ENCODE results near the gene GRID1.

The GRID1 gene

DNA sequence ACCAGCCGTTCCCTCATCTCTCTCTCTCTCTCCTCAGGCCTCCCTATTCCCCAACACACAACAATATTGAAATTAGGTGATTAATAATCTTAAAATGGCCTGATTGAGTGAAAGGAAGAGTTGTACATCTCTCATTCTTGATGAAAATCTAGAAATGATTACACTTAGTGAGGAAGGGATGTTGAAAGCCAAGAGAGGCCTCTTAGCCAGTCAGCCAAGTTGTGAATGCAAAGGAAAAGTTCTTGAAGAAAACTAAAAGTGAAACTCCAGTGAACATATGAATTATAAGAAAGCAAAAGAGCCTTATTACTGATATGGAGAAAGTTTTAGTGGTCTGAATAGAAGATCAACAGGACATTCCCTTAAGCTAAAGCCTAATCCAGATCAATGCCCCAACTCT, 695.1 kb downstream of the GRID1 start:
- DNase-seq = no peak

DNA sequence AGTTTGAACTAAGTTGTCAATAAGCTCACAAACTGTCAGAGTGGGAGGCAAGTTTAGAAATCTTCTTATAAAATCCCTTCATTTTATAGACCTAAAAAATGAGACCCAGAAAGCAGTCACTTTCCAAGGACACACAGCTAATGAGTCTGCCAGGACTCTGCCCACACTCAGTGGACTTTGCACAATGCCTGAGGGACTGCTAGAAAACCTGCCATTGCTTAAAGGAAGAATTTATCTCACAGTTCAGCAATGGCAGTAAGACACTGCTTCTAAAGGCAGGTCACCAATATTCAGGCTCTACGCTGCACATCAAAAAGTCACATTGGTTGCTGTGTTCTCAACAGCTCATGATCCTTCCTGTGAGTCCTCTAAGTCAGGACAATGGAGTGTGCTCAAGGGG, 698.1 kb downstream of the GRID1 start:
- no peak for DNase-seq

DNA sequence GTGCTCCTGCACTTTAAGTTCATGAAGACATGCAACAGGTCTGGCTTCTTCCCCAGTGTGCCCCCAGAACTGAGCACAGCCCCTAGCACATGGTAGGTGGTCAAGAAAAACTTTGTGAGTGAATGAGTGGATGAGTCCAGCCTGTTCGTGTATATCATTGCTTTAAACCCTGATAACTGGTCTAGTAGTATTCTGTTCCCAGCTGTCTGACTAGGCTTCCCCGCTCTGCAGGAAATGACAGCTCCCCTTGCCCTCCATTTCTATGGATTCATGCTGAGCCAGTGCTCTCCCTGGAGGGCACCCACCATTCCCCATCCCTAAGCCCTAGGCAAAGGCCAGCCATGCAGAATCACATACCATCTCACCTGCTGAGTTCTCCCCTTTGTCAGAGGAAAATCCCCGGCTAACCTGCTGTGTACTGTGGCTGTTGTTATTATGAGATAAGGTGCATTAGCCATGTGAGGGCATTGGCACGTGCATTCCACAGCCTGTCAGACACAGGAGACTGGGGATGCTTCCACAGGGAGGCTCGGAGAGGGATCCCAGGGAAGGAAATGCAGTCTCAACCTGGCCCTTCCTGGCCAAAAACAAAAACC, 698.9 kb downstream of the GRID1 start:
- DNase-seq = no peak

DNA sequence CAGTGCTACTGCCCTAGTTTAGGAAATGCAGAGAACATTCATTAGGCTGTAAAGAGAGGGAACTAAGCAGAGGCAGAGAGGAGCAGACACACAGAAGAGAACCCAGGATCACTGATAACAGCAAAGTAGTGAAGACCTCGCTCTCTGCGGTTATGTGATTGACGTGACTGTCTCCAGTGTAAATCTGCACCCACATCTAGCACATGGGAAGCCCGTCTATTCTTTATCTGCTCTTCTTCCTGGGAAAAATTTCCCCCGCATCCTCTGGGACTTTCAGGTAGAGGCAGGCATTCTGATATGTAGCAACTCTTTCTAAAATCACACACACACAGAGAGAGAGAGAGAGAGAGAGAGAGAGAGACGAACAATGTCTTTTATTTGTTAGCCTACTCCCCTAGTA, 699.6 kb downstream of the GRID1 start:
- DNase-seq = no peak

DNA sequence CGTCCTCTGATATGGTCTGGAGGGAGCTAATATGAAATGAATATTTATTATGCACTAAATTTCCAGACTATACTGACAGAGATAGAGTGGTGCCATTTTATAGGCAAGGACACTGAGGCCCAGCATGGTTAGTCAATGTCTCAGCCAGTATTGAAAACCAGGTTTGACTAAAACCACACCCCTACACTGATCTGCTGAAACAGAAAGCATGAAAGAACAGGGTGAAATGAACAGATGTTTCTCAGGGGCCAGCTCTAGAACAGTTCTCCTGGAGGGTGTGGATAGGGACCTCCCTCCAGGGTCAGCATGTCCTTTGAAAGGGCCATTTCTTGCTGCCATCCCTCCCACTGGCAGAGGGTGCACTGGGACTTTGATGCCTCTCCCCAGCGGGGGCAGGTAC, 700.5 kb downstream of the GRID1 start:
- DNase-seq = no peak

DNA sequence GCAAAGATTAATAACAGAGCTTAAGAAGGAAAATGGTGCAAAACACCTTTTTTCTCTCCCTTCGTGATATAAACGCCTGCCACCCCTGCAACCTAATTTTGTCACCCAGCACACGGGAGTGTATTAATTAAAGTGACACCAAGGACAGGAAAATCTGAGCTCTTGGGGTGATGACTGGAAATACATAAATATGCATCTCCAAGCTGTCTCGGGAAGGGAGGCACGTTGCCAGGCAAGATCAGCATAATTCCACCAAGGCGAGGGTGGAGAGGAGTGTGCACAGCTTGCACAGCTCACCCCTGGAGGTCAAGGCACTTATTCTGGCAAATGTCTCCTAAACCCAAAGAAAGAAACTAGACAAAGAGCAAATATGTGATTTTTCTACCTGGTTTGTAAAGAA, 700.9 kb downstream of the GRID1 start:
- DNase-seq = peak in 1 of 58 donors; percentile 22

DNA sequence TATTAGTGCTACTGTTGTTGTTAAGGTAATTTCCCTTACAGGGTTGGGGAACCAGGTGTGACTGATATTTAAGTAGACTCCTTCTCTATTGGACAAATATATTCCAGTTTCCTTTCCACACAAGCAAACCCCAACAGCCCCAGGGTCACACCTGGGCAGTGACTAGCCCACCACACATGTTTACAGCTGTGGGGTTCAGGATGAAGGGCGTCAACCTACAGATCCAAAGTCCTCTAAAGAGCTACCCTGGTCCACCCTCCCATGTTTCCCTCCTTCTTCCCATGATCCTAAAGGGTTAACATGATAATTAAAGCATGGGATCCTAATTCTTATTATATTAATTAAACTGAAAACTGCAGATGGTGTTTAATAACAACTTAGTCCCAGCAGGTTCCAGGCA, 701.5 kb downstream of the GRID1 start:
- no peak for DNase-seq

DNA sequence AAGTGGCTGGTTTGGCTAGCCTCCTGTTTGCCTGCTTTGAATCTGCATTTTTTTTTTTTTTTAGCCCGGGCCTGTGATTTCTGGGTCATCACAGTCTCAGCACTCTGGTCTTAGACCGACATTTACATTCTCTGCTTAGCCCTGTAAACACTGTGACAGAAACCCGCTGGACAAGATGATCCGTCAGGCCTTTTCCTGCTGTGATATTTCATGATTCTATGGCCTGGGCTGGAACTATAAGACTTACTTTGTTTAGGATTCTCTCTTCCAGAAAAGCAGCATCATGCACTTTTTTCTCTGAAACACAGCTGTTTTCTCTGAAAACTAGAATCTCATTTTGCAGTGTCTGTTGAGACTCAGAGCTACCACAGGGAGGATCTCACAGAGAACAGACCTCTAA, 705.5 kb downstream of the GRID1 start:
- DNase-seq = no peak

DNA sequence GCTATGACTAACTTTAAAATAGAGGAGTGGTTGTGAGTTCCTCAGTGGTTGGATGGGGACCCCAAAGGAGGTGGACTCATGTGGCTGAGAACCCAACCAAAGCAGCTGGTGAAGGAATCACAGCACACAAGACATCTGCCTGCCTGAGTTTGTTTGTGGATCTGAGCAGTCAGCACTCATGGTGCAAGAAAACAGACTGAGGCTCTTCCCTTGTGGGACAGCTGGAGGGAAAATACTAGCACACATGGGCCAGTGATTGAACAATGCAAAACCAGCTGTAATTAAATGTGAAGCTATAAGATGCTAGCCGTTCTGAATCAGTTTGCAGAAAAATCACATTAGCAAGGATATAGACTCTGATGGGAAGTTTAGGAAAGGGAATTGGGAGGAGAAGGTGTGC, 707.3 kb downstream of the GRID1 start:
- DNase-seq = no peak

DNA sequence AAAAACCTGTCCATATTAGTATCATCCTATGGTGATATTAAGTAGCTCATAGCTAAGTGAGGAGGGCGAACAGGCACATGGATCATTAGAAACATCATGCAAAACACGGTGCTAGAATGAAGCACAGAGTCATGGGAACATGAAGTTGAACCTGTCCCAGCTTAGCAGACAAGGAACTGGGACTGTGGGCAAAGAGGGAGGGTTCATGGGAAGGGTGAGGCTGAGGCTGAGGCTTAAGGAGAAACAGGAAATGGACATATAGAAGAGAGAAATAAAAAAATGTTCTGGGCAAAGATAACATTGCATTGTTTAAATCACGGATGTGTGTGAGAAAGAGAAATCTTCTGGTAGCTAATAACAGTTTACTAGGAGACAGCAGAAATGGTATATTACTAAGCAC, 708.1 kb downstream of the GRID1 start:
- DNase-seq = no peak

DNA sequence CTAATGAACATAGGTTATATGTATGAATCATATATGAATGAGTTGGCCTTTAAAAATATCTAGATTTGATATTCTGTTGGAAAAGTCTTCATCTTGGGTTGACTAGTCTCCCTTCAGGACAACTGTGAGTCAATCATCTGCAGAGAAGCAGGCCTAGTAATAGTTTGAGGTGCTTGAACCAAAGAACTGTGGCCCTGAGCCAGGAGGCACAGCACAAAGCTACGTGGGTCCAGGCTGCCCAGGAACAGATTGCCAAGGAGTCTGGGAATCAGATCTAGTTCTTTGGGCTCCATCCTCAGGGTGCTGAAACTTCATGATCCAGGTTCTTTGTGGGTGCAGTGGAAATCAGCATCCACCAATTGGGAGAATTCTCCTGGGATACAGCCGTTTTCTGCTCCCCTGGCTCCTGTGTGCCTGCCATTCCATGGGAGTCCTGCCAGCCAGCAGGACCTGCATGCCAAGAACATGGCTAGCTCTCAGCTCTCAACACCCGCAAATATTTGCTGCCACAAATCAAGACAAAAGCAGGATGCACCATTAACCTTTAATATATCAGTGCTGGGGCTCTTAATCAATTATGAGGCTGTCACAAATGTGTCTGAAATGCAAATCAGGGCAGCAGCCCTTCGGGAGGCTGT, 709.0 kb downstream of the GRID1 start:
- DNase-seq = no peak

DNA sequence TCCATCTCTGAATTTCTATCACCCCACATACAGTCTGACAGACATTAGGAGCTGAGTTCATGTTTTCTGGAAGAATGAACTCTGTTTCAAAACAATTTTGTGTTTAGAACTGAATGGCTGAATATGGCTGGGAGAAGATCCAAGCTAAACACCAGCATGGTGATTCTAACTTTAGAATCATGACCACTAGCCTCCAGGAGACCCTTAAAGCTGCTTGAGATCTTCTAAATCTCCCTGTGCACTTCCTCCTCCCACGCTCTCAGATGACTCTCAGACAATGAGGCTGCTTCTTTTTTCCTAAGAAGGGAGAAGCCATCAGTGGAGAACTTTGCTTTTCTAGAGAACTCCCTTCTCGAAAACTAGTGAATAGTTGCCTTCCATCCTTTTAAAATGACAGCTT, 711.2 kb downstream of the GRID1 start:
- no peak for DNase-seq

DNA sequence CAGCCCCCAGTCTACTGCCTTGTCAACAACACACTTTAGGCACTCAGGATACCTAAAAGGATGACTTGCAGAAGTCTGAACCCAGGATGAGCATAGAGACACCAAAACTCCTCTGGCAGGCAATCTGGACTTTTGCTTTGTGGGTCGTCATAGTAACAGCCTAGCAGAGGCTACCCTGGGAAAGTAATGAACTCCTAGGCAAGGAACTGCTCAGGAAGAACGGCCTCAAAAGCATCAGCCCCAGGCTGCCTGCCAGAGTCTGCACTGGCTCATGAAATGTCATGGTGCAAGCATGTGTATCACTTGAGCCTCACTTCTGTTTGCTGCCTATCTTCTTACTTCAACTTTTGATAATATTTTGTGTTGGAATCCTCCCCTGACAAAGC, 715.1 kb downstream of the GRID1 start:
- DNase-seq = peak in 2 of 58 donors; percentile 7 to 9

DNA sequence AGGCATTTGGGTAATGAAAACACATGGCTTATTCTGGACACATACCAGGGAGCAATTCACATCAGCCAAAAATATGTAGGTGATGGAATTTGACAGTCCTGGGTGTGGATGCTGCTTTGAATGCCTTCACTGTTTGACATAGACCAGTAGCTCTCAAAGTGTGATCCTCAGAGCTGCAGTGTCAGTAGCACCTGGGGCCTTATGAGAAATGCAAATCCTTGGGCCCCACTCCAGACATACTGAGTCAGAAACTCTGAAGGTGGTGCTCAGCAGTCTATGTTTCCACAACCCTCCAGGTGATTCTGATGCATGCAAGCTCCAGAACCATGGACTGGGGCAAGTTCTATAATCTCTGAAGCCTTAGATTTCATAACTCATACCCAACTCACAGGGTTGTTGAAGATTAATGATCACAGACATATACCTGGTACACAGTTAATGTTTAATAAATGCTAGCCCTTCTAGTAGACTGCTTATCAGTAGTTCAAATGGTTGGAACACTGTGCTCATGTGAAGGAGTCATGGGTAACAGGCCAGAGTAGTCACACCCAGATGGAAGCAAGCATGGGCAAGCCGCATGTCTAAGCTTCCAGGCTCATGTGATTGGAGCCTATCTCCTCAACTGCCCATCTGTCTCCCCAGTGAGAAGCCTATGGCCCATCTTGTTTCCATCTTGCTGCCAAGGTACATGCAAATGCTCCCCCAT, 715.7 kb downstream of the GRID1 start:
- DNase-seq = no peak

DNA sequence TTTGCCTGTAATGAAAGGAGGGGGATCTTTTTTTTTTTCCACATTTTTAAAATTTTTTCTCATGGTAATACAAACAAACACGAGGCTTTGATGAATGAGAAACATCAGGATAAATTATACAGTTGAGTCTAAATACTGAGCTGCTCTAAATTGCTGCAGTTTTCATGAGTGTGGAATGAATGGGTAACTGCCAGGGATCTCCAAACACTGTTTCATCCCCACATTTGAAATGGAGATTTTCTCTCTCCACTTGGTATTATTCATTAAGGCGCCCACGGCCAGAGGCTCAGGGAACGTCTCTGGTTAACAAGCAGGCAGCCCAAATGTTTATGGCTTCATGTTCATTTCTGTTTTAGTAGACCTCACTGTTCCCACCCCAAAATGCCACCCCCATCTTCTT, 717.1 kb downstream of the GRID1 start:
- DNase-seq = peak in 4 of 58 donors; percentile 18 to 39 (median 30)

DNA sequence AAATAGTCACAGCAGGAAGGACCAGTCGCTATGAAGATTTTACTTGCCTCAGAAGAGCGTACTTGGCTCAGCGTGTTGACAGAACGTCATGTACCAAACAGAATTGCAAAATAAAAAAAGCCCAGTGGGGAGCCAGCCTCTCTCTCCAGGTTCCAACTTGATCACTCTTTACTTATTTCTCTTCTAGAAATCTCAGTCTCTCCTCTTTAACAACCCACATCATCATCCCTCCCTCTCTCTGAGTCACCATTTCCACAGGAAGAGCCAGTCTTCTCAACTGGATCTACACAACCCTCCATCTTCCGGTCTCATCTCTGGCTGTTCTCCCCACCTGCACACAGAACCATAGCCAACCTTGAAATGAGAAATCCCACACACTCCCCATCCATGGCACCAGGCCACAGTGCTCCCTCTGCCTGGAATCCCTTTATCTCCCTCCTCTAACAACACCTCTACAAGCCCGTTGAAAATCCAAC, 718.3 kb downstream of the GRID1 start:
- peak in 9 of 58 donors; percentile 21 to 67 (median 35) for DNase-seq

DNA sequence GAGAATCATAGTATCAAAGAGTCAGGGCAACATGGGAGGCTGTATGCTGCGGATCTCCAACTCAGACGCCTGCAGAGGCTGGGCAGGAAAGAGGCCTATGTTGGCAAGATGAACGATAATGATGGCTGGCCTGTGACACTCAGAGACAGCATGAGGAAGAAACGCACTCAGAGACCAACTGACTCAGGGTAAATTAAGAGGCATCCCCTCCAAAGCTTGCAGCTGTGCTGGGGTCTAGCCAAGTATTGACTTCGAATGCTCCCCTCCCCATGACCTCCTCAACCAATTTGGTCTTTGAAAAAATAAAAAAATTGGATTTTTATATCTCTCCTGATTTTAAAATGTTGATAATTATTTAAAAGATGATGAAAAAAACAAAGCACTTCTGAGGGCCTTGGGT, 718.9 kb downstream of the GRID1 start:
- no peak for DNase-seq

DNA sequence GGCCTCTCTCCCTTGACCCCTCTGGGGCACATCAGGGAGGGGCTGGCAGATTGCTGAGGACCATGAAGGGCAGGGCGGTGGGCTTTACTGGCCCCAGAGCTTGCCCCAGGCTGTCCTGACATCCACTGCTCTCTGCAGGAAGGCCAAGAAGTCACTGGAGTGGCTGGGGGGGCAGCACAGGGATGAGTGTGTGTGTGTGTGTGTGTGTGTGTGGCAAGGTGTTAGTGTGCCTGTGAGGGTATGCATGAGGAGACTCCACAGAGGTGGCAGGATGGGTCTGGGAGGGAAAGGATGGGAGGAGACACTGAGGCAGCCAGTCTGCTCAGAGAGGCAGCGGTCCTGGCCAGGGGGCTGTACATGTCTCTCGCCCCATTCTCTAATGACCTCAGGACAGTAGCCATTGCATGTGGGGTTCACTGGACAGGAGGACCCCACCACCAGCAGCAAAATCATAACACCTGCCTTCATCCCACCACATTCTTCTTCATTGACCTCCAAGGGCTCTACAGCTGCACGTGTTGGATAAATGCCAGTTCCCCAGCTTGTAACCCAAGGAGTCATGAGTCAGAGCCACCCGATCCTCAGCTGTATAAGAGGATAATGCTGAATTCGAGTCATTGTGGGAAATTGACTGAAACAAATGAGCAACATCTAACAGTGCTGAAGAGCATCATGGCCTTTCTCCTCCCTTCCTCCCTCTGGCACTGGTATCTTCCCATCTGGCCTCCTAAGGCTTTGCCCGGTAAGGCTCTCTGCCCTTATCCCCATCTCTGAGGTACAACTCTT, 720.5 kb downstream of the GRID1 start:
- peak in 7 of 58 donors; percentile 14 to 62 (median 39) for DNase-seq

DNA sequence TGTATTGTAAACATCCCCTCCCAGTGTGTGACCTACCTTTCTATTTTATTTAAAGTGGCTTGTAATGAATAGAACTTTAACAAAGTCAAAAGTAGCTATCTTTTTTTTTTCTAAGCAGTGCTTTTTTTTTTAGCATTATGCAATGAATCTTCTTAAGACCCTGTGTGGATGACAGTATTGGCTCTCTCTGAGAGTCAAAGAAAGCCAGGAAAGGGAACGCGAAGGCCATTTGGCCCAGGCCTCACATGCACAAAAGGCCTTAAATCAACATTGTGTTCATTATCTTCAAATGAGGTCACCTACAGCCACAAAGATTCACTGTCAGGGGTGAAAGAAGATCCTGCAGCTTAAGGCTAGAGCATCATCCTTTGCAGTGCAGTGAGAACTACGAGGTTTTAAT, 721.5 kb downstream of the GRID1 start:
- DNase-seq = no peak

DNA sequence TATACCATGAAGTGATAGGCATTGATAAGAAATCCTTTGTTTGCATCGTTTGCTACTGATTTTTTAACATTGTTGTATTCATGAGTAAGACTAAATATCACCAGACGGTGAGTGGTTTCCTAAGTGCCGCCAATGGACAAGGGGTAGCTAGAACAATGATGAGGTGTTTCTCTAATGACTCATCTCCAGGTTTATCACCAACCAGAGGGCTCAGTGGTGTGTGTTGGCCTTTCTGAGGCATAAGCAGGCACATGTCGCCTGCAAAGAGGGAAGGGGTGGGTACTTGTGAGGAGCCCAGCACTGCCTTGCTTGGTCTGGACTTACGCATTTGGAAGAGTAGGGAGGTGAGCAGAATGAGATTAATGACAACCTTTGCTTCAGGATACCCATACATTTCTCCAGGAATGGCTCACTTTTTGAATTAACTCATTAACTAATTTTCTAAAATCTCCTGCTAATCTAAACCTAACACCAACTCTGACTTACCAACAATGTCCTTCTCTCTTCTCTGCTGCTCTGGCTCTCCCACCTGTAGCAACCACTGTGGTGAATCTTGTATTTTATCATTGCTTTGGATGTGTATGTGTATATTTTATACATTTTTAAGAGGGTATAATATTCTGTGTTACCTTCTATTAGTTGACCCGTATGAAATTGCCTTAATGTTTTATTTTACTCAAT, 722.6 kb downstream of the GRID1 start:
- no peak for DNase-seq

DNA sequence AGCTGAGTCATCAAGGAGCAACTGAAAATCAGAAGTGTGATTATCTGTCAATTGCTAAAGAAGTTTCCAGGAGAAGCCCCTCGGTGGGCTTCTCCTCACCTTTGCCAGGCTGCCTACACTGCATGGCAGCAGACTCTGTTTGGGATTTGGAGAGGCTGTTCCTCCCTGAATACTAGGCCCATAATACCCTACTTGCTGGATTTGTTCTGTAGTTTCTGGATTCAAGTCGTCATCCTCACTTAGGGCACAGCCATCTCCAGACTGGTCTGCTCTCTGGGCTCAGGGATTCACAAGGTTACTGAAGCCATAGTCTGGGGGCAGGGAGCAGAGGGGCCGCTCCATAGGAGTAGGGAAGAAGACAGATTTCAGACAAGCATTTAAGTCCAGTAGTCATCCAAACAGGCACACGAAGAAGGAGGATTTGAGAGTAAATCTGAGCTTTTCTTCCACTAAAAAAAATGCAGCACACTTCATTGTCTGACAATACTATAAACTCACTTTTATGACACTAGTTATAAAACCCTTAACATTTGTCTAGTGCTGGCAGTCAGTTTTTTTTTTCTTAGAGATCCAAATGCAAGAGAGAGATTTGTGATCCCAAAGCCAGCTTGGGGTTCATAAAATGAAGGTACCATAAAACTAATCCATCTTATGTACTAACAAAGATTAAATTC, 723.3 kb downstream of the GRID1 start:
- no peak for DNase-seq
